T-cell (primary cell): ENCODE results near the gene ZNF311. TPM values are rescaled to one million over a fixed set of nuclear protein-coding genes. Genes with fewer than 3 reads are reported as not detected.
"Not testable (repeated sequence)": the region's sequence is repeated elsewhere in the genome, so short reads cannot be mapped to it uniquely, and the experiment has no call there.

Source experiments
- ATAC-seq, 4 experiments: fragments of 200-7000 bp in 3 of 4; fragments of 150-1000 bp in 1 of 4; cut with Tn5 transposase; replicated peaks in 1 of 4; 1 replicate in 3 of 4; 2 replicates in 1 of 4; pipeline ENCODE4 v1.10.0; 2021; ENCODE audit warnings: moderate library complexity in 3 of 4, mild to moderate bottlenecking in 2 of 4, moderate number of reproducible peaks in 1 of 4
- CTCF ChIA-PET, 2 donors: fragments of 300-600 bp; sonication (Branson Sonifier 250); formaldehyde crosslinking; loops; one replicate each; lab custom pipeline; 2022; ENCODE audit warnings: antibody characterized with exemption in 2 of 2; lab: Charles Lee
- POLR2A ChIA-PET, 2 donors: fragments of 300-600 bp; sonication (Branson Sonifier 250); formaldehyde crosslinking; loops; one replicate each; lab custom pipeline; 2022; ENCODE audit warnings: antibody characterized with exemption in 2 of 2; lab: Charles Lee
- DNase-seq, 35 experiments: peaks; one replicate each; pipeline versions ENCODE4 v3.0.0 to v3.0.0-alpha.2; 2013 to 2023
- H3K27ac ChIP-seq: one replicate; pipeline ENCODE4 v1.5.1; 2013; ENCODE audit warnings: low read length
- H3K27me3 ChIP-seq, 2 experiments: replicated peaks in 1 of 2; 1 replicate in 1 of 2; 2 replicates in 1 of 2; pipeline versions ENCODE4 v1.6.1 to v1.7.0; 2013; ENCODE audit warnings: low read length in 1 of 2, mixed read lengths in 1 of 2; ENCODE audit not compliant: control insufficient read depth in 2 of 2, insufficient read depth in 2 of 2; ENCODE audit errors: extremely low read depth in 1 of 2
- H3K36me3 ChIP-seq, 2 donors: 1 replicate in 1 of 2; 2 replicates in 1 of 2; pipeline versions ENCODE4 v1.6.1 to v1.7.0; 2013; ENCODE audit warnings: low read length in 1 of 2; ENCODE audit not compliant: control insufficient read depth in 2 of 2, insufficient read depth in 1 of 2; ENCODE audit errors: extremely low read depth in 1 of 2
- H3K4me1 ChIP-seq, 2 experiments: 1 replicate in 1 of 2; 2 replicates in 1 of 2; pipeline versions ENCODE4 v1.6.1 to v1.7.0; 2013; ENCODE audit warnings: low read length in 2 of 2, mixed read lengths in 1 of 2; ENCODE audit not compliant: insufficient read depth in 2 of 2, control insufficient read depth in 1 of 2; ENCODE audit errors: extremely low read depth in 1 of 2
- H3K4me3 ChIP-seq, 2 donors: 1 replicate in 1 of 2; 2 replicates in 1 of 2; pipeline versions ENCODE4 v1.5.1 to v1.7.0; 2013; ENCODE audit warnings: mild to moderate bottlenecking in 2 of 2, low read length in 1 of 2, moderate library complexity in 1 of 2; ENCODE audit not compliant: control insufficient read depth in 1 of 2; ENCODE audit errors: extremely low read depth in 1 of 2
- H3K9me3 ChIP-seq: 2 replicates; pipeline ENCODE4 v1.7.0; 2013
- H3K27ac Mint-ChIP-seq, 2 donors: one replicate each; pipeline ENCODE4 v1.8.0; 2020 to 2021; ENCODE audit warnings: mild to moderate bottlenecking in 2 of 2, mixed read lengths in 2 of 2
- H3K27me3 Mint-ChIP-seq, 2 donors: one replicate each; pipeline ENCODE4 v1.8.0; 2021 to 2022; ENCODE audit warnings: mixed read lengths in 2 of 2
- H3K36me3 Mint-ChIP-seq: one replicate; pipeline ENCODE4 v1.8.0; 2021; ENCODE audit warnings: mixed read lengths
- H3K4me1 Mint-ChIP-seq, 3 donors: one replicate each; pipeline ENCODE4 v1.8.0; 2020 to 2022; ENCODE audit warnings: mixed read lengths in 3 of 3, mild to moderate bottlenecking in 1 of 3
- H3K4me3 Mint-ChIP-seq, 3 donors: one replicate each; pipeline ENCODE4 v1.8.0; 2020 to 2022; ENCODE audit warnings: mild to moderate bottlenecking in 3 of 3, mixed read lengths in 3 of 3, moderate library complexity in 3 of 3
- H3K9me3 Mint-ChIP-seq, 3 donors: one replicate each; pipeline ENCODE4 v1.8.0; 2020 to 2022; ENCODE audit warnings: mixed read lengths in 3 of 3
- WGBS: methylation state at CpG from one replicate; pipeline ENCODE4 v1.1.5; 2013; ENCODE audit warnings: missing lambda C conversion rate; ENCODE audit not compliant: insufficient coverage; 5-methylcytosine and 5-hydroxymethylcytosine counted together
- total RNA-seq, 35 experiments: library from RNA in 6 of 35; stranded (reverse) in 6 of 35; fragments of 120-200 nt in 1 of 35; gene quantifications; one replicate each; pipeline versions ENCODE4 v1.2.1 to v1.2.4 and lab custom pipeline; 2013 to 2026

Gene ZNF311
- total RNA-seq, 5 donors from 2014 or later (not counting 1 experiment from before 2014, with no cell fraction given) = 0.22 to 0.61 (median 0.30) TPM

DNA sequence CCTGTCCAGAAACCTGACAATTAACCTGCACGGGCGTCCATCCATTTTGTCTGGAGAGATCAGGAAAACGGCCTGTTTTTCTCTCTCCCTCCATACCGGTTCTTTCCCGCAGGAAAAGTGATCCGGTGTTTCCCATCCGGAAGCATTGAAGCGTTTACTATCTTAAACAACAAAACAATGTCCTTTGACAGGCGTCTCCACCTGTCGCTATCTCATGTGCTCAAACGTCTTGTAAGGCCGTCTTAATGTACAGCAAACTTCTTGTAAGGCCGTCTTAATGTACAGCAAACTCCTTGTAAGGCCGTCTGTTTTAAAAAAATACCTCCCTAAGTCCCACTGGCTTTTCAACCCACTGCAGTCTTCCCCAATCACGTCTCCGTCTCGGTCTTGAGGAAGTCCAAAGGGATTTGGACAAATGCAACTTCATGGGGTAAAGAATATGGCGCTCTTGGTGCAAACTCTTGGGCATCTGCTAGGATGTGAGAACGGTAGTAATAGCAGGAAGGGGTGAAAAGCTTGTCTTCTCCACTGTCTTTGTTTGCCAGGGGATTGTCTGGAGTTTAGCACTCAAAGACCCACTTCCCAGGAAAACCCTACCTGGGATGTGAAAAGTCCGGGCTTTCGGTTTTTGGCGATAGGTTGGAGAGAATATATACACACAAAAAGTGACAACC is 51.4 kb downstream of the ZNF311 start:
- ATAC-seq = peak in 1 of 4 experiments; percentile 38
- CTCF ChIA-PET = interaction anchor here in 1 of 2 donors (1.4 kb wide), 1 partner anchor 114 kb away, joined by 3 read pairs; no protein-coding TSS in a partner anchor

DNA sequence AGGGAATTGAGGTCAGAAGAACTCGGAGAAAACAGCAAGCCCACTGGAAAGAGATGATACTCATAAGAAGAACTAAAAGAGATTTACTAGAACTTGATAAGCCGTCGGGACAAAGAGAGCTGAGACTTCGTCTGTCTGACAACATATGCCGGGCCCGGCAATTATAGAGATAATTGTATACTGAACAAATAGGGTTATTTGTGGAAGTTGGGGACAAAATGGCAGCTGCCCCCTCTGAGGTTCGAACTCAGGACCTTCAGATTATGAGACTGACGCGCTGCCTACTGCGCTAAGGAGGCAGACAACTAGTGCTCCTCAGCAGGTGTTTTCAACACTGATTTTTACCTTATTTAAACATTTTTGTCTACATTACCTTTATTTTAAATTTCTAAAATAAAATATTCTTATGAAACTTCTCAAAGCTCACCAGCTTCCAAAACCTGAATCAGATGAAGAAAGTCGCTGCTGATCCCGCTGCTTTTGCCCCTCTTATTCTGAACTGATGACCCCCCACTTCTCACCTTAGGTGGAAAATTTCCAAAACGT is 52.0 kb downstream of the ZNF311 start:
- Histone ChIP-seq H3K9me3 (no peaks in the 10 kb centered on the region), H3K27ac (no peak overlapping the region), H3K4me1 (peaks cover 3 to 15% of the 10 kb centered on the region in 2 experiments), H3K4me3 (peak overlapping the region; percentile 38 to 49), H3K27me3 (peaks cover 4 to 14% of the 10 kb centered on the region in 2 experiments), H3K36me3 (no peaks in the 10 kb centered on the region)
- ChIA-PET CTCF (interaction anchor here in 1 of 2 donors (0.9 to 1.4 kb wide), 2 partner anchors 114 to 429 kb away, joined by 3 read pairs; no protein-coding TSS in a partner anchor), POLR2A (interaction anchor here in 1 of 2 donors (0.6 kb wide), 1 partner anchor 17 kb away, joined by 5 read pairs; no protein-coding TSS in a partner anchor)
- 22% methylated on average over 4 of the region's 13 CpGs for WGBS
- DNase-seq = peak in 29 of 35 experiments; percentile 11 to 75 (median 37)
- Mint-ChIP-seq H3K9me3 (no peaks in the 10 kb centered on the region), H3K4me1 (peaks cover 16 to 24% (median 24%) of the 10 kb centered on the region in 3 donors), H3K4me3 (peak overlapping the region; percentile 73 to 79 (median 76)), H3K27me3 (peaks cover 0 to 15% of the 10 kb centered on the region in 2 donors), H3K36me3 (no peaks in the 10 kb centered on the region), H3K27ac (peak overlapping the region; percentile 50 to 66)
- peak; percentile 33 to 71 (median 44) for ATAC-seq

More for the DNA sequence above, 51.4 kb downstream of the ZNF311 start:
- H3K27me3 ChIP-seq = peaks cover 4 to 15% of the 10 kb centered on the region in 2 experiments
- H3K4me1 Mint-ChIP-seq = peaks cover 16 to 24% (median 24%) of the 10 kb centered on the region in 3 donors
- no peaks in the 10 kb centered on the region for H3K36me3 ChIP-seq
- POLR2A ChIA-PET = interaction anchor here in 1 of 2 donors (0.6 kb wide), 1 partner anchor 18 kb away, joined by 5 read pairs; no protein-coding TSS in a partner anchor
- peaks cover 0 to 15% of the 10 kb centered on the region in 2 donors for H3K27me3 Mint-ChIP-seq
- peak overlapping the region; percentile 38 to 49 for H3K4me3 ChIP-seq
- H3K36me3 Mint-ChIP-seq = no peaks in the 10 kb centered on the region
- WGBS = 11% methylated on average over 15 of the region's 22 CpGs
- H3K27ac ChIP-seq = no peak overlapping the region
- peaks cover 3 to 15% of the 10 kb centered on the region in 2 experiments for H3K4me1 ChIP-seq
- no peaks in the 10 kb centered on the region for H3K9me3 Mint-ChIP-seq
- peak in 1 of 35 experiments; percentile 27 for DNase-seq
- peak overlapping the region; percentile 73 to 79 (median 76) for H3K4me3 Mint-ChIP-seq
- peak overlapping the region; percentile 50 to 66 for H3K27ac Mint-ChIP-seq
- H3K9me3 ChIP-seq = no peaks in the 10 kb centered on the region

DNA sequence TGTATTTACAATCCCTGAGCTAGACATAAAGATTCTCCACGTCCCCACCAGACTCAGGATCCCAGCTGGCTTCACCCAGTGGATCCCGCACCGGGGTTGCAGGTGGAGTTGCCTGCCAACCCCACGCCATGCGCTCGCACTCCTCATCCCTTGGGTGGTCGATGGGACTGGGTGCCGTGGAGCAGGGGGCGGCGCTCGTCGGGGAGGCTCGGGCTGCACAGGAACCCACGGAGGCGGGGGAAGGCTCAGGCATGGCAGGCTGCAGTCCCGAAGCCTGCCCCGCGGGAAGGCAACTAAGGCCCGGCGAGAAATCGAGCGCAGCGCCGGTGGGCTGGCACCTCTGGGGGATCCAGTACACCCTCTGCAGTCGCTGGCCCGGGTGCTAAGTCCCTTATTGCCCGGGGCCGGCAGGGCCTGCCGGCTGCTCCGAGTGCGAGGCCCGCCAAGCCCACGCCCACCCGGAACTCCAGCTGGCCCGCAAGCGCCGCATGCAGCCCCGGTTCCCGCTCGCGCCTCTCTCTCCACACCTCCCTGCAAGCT is 55.4 kb downstream of the ZNF311 start:
- H3K4me3 Mint-ChIP-seq, H3K27me3 Mint-ChIP-seq, DNase-seq, CTCF ChIA-PET, H3K27ac Mint-ChIP-seq, ATAC-seq, H3K9me3 Mint-ChIP-seq, H3K27me3 ChIP-seq, H3K27ac ChIP-seq, H3K36me3 ChIP-seq, H3K36me3 Mint-ChIP-seq, H3K4me3 ChIP-seq, H3K9me3 ChIP-seq: not testable (repeated sequence)
- H3K4me1 Mint-ChIP-seq = peaks cover 11 to 22% (median 16%) of the 10 kb centered on the region in 3 donors
- peaks cover 2 to 15% of the 10 kb centered on the region in 2 experiments for H3K4me1 ChIP-seq
- POLR2A ChIA-PET = interaction anchor here in 1 of 2 donors (0.5 kb wide), 1 partner anchor 71 kb away, joined by 3 read pairs; no protein-coding TSS in a partner anchor
- 95% methylated on average over 29 of the region's 41 CpGs for WGBS

DNA sequence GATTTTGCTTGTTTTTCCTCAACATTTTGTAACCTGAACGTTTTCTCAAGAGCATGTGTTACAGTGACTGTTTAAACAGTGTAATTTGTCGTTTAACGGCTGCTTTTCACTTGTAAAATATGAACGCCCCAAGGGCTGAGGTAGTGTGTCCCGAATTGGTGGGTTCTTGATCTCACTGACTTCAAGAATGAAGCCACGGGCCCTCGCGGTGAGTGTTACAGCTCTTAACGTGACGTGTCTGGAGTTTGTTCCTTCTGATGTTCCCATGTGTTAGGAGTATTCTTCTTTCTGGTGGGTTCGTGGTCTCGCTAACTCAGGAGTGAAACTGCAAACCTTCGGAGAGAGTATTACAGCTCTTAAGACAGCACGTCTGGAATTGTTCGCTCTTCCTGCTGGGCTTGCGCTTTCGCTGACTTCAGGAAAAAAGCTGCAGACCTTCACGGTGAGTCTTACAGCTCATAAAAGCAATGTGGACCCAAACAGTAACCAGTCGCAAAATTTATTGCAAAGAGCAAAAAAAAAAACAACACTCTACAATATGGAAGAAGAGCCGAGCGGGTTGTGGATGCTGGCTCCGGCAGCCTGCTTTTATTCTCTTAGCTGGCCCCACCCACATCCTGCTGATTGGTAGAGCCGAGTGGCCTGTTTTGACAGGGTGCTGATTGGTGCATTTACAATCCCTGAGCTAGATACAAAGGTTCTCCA is 56.2 kb downstream of the ZNF311 start:
- CTCF ChIA-PET = no interaction called here
- Histone ChIP-seq H3K27me3 (peaks cover 0 to 2% of the 10 kb centered on the region in 2 experiments), H3K36me3 (no peaks in the 10 kb centered on the region), H3K4me1 (peaks cover 0 to 11% of the 10 kb centered on the region in 2 experiments), H3K4me3 (no peak overlapping the region), H3K27ac (no peak overlapping the region), H3K9me3 (no peaks in the 10 kb centered on the region)
- peaks cover 0 to 4% of the 10 kb centered on the region in 2 donors for H3K27me3 Mint-ChIP-seq
- no peaks in the 10 kb centered on the region for H3K36me3 Mint-ChIP-seq
- POLR2A ChIA-PET = interaction anchor here in 1 of 2 donors (0.7 kb wide), 1 partner anchor 122 kb away, joined by 15 read pairs; no protein-coding TSS in a partner anchor
- no peaks in the 10 kb centered on the region for H3K9me3 Mint-ChIP-seq
- H3K4me1 Mint-ChIP-seq = peaks cover 14 to 23% (median 16%) of the 10 kb centered on the region in 3 donors
- H3K27ac Mint-ChIP-seq = no peak overlapping the region
- DNase-seq = no peak
- ATAC-seq = no peak
- WGBS = 92% methylated on average over 19 of the region's 23 CpGs
- no peak overlapping the region for H3K4me3 Mint-ChIP-seq

DNA sequence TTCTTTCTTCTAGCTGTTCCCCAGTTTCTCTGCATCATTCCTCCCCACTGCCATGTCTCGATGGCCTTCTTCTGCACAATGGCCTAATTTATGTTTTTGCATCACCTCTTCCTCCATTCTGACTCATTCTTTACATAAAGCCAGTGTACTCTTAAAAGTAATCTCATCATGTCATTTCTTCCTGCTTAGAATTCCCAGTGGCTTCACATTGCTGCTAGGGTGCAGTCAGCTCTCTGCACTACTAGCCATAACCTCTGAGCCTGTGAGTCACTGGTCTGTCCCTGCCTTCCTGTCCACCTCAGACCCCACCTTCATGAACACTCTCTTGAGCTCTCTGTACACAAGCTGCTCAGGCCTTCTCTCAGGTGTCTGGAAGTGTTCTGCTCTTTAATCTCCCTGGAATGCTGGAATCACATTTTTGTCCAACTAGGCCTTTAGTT is 57.3 kb downstream of the ZNF311 start:
- H3K27ac Mint-ChIP-seq = peak overlapping the region in 1 of 2 donors; percentile 42
- Histone ChIP-seq H3K27me3 (peaks cover 0 to 2% of the 10 kb centered on the region in 2 experiments), H3K36me3 (no peaks in the 10 kb centered on the region), H3K27ac (no peak overlapping the region), H3K4me3 (no peak overlapping the region), H3K9me3 (no peaks in the 10 kb centered on the region), H3K4me1 (peaks cover 7 to 13% of the 10 kb centered on the region in 2 experiments)
- no peaks in the 10 kb centered on the region for H3K9me3 Mint-ChIP-seq
- POLR2A ChIA-PET = no interaction called here
- H3K27me3 Mint-ChIP-seq = peaks cover 0 to 3% of the 10 kb centered on the region in 2 donors
- WGBS = 100% methylated on average over 1 of the region's 1 CpG
- ATAC-seq = no peak
- H3K36me3 Mint-ChIP-seq = no peaks in the 10 kb centered on the region
- H3K4me3 Mint-ChIP-seq = no peak overlapping the region
- H3K4me1 Mint-ChIP-seq = peaks cover 18 to 25% (median 20%) of the 10 kb centered on the region in 3 donors
- DNase-seq = no peak
- CTCF ChIA-PET = interaction anchor here in 1 of 2 donors (0.9 kb wide), 1 partner anchor 82 kb away, joined by 3 read pairs; no protein-coding TSS in a partner anchor
